Measurements from ENCODE around the gene LMBR1.
A peak's percentile ranks its signal among the peaks of the same experiment; 100 is the strongest.

The LMBR1 gene

GRCh38 chr7:156832195-156832877 is 60.6 kb downstream of the LMBR1 start:
- no peak overlapping the region for H3K4me3 ChIP-seq (ENCODE audit: control insufficient read depth, low read depth, low read length)
- no peak for TF ChIP-seq CTCF (IDR thresholded peaks at IDR 0.05; ENCODE audit: control insufficient read depth, insufficient read depth, low read depth, low read length, missing control alignments)
- no peak for DNase-seq (ENCODE audit: low read depth)

GRCh38 chr7:156829669-156830336 is 63.2 kb downstream of the LMBR1 start:
- DNase-seq (ENCODE audit: low read depth): no peak
- no peak overlapping the region for H3K4me3 ChIP-seq (ENCODE audit: control insufficient read depth, low read depth, low read length)
- TF ChIP-seq CTCF (IDR thresholded peaks at IDR 0.05; ENCODE audit: control insufficient read depth, insufficient read depth, low read depth, low read length, missing control alignments): no peak

GRCh38 chr7:156827587-156828203 is 65.3 kb downstream of the LMBR1 start:
- no peak for DNase-seq (ENCODE audit: low read depth)
- no peak overlapping the region for H3K4me3 ChIP-seq (ENCODE audit: control insufficient read depth, low read depth, low read length)
- peak; percentile 56 for TF ChIP-seq CTCF (IDR thresholded peaks at IDR 0.05; ENCODE audit: control insufficient read depth, insufficient read depth, low read depth, low read length, missing control alignments)

DNA sequence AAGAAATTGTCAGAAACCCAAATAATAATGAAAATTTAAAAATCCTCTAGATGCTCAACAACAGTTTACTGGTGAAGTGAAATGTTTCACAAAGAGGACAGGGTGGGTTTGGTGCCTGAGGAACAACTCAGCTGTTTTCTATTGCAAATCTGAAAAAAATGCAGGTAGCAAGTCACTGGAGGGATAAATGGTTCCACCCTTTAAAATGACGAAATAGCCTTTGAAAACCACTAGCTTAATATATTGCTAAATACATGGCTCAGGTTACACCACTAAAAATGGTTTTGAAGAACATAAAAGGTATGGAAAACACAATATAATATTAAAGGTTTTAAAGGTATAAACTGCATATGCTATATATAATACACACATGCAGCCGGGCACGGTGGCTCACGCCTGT is 69.5 kb downstream of the LMBR1 start:
- no peak for TF ChIP-seq CTCF (IDR thresholded peaks at IDR 0.05; ENCODE audit: control insufficient read depth, insufficient read depth, low read depth, low read length, missing control alignments)
- H3K4me3 ChIP-seq (ENCODE audit: control insufficient read depth, low read depth, low read length): no peak overlapping the region
- no peak for DNase-seq (ENCODE audit: low read depth)

- peak; percentile 11 for TF ChIP-seq CTCF (IDR thresholded peaks at IDR 0.05; ENCODE audit: control insufficient read depth, insufficient read depth, low read depth, low read length, missing control alignments)
- no peak overlapping the region for H3K4me3 ChIP-seq (ENCODE audit: control insufficient read depth, low read depth, low read length)
- DNase-seq (ENCODE audit: low read depth): no peak
These were observed 72.4 kb downstream of the LMBR1 start for GRCh38 chr7:156820445-156821063.

DNA sequence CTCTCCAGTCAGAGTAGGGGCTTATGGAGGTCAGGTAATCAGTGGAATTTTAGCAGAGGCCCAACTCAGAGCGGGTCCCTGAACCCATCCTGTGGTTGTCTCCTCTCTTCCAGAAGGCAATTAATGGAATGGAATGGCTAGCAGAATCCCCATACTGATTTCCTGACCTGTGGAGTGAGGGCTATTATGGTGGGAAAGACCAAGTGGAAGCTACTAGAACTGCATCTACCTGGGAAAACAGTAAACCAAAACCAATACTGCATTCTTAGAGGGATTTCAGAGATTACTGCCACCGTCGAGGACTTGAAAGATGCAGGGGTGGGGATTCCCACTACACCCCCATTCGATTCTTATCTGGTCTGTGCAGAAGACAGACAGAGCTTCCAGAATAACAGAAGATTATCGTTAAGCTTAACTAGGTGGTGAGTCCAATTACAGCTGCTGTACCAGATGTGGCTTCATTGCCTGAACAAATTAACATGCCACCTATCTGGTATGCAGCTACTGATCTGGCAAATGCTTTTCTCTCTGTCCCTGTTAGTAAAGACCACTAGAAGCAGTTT is 73.2 kb downstream of the LMBR1 start:
- H3K4me3 ChIP-seq (ENCODE audit: control insufficient read depth, low read depth, low read length): no peak overlapping the region
- DNase-seq (ENCODE audit: low read depth): no peak
- TF ChIP-seq CTCF (IDR thresholded peaks at IDR 0.05; ENCODE audit: control insufficient read depth, insufficient read depth, low read depth, low read length, missing control alignments): no peak

All from AG09309 (cell line).